Measurements from ENCODE around the gene TSG101.

Gene TSG101

DNA sequence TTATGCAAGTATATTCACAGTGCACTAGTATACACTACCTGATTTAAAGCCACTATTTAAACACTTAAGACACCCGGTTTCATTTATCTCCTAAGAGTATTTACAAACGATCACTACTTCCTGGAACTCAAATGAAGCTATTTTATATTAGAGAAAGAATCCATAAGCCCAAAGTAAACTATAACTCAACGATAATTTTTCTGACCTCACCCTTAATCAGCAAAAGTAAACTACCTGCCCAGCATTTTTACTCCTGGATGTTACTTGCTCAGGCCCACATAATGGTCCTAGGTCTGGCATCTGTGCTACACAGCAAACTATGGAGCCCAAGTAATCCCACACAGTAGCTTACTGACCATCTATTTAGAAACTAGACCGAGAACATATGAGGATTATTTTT lies 33.4 kb downstream of the TSG101 start:
- DNase-seq (ENCODE audit: extremely low read depth, insufficient read length): no peak
- Histone ChIP-seq H3K36me3 (ENCODE audit: control insufficient read depth, insufficient read depth, low read length) (peaks cover 3% of the 10 kb centered on the region), H3K4me3 (replicated peaks; ENCODE audit: low read depth, low read length) (no peak overlapping the region), H3K27me3 (replicated peaks; ENCODE audit: control insufficient read depth, insufficient read depth, low read length) (no peaks in the 10 kb centered on the region)
- TF ChIP-seq, protein P1, sequence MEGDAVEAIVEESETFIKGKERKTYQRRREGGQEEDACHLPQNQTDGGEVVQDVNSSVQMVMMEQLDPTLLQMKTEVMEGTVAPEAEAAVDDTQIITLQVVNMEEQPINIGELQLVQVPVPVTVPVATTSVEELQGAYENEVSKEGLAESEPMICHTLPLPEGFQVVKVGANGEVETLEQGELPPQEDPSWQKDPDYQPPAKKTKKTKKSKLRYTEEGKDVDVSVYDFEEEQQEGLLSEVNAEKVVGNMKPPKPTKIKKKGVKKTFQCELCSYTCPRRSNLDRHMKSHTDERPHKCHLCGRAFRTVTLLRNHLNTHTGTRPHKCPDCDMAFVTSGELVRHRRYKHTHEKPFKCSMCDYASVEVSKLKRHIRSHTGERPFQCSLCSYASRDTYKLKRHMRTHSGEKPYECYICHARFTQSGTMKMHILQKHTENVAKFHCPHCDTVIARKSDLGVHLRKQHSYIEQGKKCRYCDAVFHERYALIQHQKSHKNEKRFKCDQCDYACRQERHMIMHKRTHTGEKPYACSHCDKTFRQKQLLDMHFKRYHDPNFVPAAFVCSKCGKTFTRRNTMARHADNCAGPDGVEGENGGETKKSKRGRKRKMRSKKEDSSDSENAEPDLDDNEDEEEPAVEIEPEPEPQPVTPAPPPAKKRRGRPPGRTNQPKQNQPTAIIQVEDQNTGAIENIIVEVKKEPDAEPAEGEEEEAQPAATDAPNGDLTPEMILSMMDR (IDR thresholded peaks at IDR 0.05; ENCODE audit: insufficient read depth, low read length, poor library complexity, severe bottlenecking): no peak

DNA sequence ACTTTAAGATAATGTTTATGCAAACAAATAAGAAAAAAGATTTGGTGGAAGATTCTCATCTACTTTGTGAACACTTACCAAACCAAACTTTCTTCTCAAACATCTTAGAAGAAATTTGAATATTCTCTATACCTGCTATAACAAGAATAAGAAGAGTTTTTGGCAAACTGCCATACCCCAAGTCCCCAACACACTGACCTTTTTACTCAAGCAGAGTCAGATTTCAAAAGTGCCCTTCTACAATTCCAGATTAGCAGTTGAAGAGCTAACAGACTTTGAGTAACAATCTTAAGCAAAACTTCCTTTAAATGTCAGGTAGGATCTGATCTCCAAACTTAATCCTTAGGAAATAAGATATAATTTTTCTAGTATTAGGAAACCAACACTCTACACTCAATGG lies 33.9 kb downstream of the TSG101 start:
- Histone ChIP-seq H3K27me3 (replicated peaks; ENCODE audit: control insufficient read depth, insufficient read depth, low read length) (no peaks in the 10 kb centered on the region), H3K36me3 (ENCODE audit: control insufficient read depth, insufficient read depth, low read length) (peaks cover 3% of the 10 kb centered on the region), H3K4me3 (replicated peaks; ENCODE audit: low read depth, low read length) (no peak overlapping the region)
- TF ChIP-seq, protein P1 (IDR thresholded peaks at IDR 0.05; ENCODE audit: insufficient read depth, low read length, poor library complexity, severe bottlenecking): no peak
- no peak for DNase-seq (ENCODE audit: extremely low read depth, insufficient read length)

DNA sequence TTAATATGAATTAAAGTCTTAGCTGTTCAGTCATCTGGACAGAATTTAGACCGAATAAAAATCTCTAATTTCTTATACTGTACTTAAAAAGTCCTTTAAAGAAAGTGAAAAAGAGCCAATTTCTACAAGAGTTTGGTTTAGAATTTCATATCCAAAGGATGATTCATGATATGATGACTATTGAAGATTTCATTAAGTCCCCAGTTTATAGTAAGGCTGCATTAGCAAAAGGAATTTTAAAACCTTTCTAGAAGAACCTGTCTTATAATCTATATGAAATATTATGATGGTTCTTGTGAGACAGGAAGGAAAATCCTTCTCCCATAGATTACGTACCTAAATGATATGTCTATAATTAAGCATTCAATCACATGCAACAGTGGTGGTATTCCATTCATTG lies 34.8 kb downstream of the TSG101 start:
- TF ChIP-seq, protein P1 (IDR thresholded peaks at IDR 0.05; ENCODE audit: insufficient read depth, low read length, poor library complexity, severe bottlenecking): no peak
- H3K27me3 ChIP-seq (replicated peaks; ENCODE audit: control insufficient read depth, insufficient read depth, low read length): no peaks in the 10 kb centered on the region
- H3K4me3 ChIP-seq (replicated peaks; ENCODE audit: low read depth, low read length): no peak overlapping the region
- peaks cover 3% of the 10 kb centered on the region for H3K36me3 ChIP-seq (ENCODE audit: control insufficient read depth, insufficient read depth, low read length)
- no peak for DNase-seq (ENCODE audit: extremely low read depth, insufficient read length)

DNA sequence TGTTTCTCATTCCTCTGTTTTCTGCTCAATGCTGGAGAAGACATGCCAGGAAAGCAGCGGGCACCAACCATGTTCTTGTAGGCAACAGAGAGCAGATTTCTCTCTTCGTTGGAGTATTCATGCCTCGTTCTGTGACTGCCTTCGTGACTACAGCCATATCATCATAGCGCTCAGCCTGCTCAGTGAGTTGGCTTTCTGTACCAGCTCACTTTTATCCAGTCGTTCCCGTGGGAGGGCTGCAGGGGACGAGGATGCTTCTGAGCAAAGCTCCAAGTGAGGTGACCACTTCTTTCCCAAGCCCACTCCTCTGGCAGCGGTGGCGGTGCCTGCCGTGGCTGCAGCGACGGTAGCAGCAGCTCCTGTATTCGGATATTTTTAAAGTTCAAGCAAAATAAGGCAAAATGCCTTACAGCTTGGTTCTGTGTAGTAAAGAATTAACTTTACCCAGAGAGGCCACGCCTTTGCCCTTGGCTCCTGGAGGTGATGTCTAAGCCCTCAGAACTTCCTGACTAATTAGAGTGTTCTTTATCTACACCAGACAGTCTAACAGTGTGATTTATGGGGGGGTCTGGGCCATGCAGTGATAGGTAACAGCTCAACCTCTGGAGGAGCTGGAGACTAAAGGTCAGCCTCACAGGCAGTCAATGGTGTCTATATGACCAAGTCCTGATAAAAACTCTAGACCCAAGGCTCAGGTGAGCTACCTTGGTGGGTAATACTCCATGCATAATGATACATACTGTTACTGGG lies 35.8 kb downstream of the TSG101 start:
- H3K27me3 ChIP-seq (replicated peaks; ENCODE audit: control insufficient read depth, insufficient read depth, low read length): no peaks in the 10 kb centered on the region
- TF ChIP-seq, protein P1 (IDR thresholded peaks at IDR 0.05; ENCODE audit: insufficient read depth, low read length, poor library complexity, severe bottlenecking): no peak
- peaks cover 3% of the 10 kb centered on the region for H3K36me3 ChIP-seq (ENCODE audit: control insufficient read depth, insufficient read depth, low read length)
- DNase-seq (ENCODE audit: extremely low read depth, insufficient read length): no peak
- no peak overlapping the region for H3K4me3 ChIP-seq (replicated peaks; ENCODE audit: low read depth, low read length)

DNA sequence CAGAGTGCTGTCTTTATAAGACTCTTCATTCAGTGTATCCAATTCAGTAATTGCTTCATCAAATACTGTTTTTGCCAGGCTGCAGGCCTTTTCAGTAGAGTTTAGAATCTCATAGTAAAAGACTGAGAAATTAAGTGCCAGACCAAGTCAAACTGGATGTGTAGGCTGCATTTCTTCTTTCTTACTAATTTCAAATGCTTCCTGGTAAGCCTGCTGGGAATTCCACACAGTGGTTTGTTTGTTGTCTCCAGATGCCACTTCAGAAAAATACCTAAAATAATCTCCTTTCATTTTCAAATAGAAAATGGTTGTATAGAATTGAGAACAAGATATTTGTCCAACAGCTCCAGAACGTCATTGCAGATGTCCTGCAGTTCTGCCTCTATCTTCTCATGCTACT lies 36.4 kb downstream of the TSG101 start:
- Histone ChIP-seq H3K4me3 (replicated peaks; ENCODE audit: low read depth, low read length) (no peak overlapping the region), H3K36me3 (ENCODE audit: control insufficient read depth, insufficient read depth, low read length) (peaks cover 3% of the 10 kb centered on the region), H3K27me3 (replicated peaks; ENCODE audit: control insufficient read depth, insufficient read depth, low read length) (no peaks in the 10 kb centered on the region)
- DNase-seq (ENCODE audit: extremely low read depth, insufficient read length): no peak
- TF ChIP-seq, protein P1 (IDR thresholded peaks at IDR 0.05; ENCODE audit: insufficient read depth, low read length, poor library complexity, severe bottlenecking): no peak

Measured in GM06990 (cell line).